CD14-positive monocyte (primary cell): ENCODE measurements around the gene PFKP. TPM values are rescaled to one million over a fixed set of nuclear protein-coding genes. Genes with fewer than 3 reads are reported as not detected.

ENCODE experiments used
- DNase-seq, 3 donors: peaks; one replicate each; pipeline ENCODE4 v3.0.0-alpha.2; 2011 to 2022
- H2AFZ ChIP-seq: 2 replicates; pipeline ENCODE4 v1.6.0; 2012; ENCODE audit warnings: mild to moderate bottlenecking, low read depth, low read length, inconsistent platforms; ENCODE audit not compliant: insufficient read depth, poor library complexity, severe bottlenecking
- H3K27ac ChIP-seq, 2 donors: 1 replicate in 1 of 2; 2 replicates in 1 of 2; pipeline ENCODE4 v1.5.1; 2012 to 2013; ENCODE audit warnings: low read length in 2 of 2, control low read depth in 1 of 2, inconsistent platforms in 1 of 2, low read depth in 1 of 2, mild to moderate bottlenecking in 1 of 2
- H3K27me3 ChIP-seq, 2 donors: one replicate each; pipeline versions ENCODE4 v1.6.0 to v1.6.1; 2011 to 2013; ENCODE audit warnings: low read length in 2 of 2; ENCODE audit not compliant: control insufficient read depth in 2 of 2, insufficient read depth in 2 of 2
- H3K36me3 ChIP-seq, 2 donors: replicated peaks in 1 of 2; 1 replicate in 1 of 2; 2 replicates in 1 of 2; pipeline versions ENCODE4 v1.5.1 to v1.6.1; 2012 to 2013; ENCODE audit warnings: low read length in 2 of 2, control low read depth in 1 of 2, inconsistent platforms in 1 of 2, mild to moderate bottlenecking in 1 of 2; ENCODE audit not compliant: insufficient read depth in 2 of 2, control insufficient read depth in 1 of 2
- H3K4me1 ChIP-seq, 2 donors: 1 replicate in 1 of 2; 2 replicates in 1 of 2; pipeline versions ENCODE4 v1.5.1 to v1.6.1; 2012 to 2013; ENCODE audit warnings: low read length in 2 of 2, control low read depth in 1 of 2, inconsistent platforms in 1 of 2, mild to moderate bottlenecking in 1 of 2, moderate library complexity in 1 of 2; ENCODE audit not compliant: insufficient read depth in 2 of 2, control insufficient read depth in 1 of 2
- H3K4me2 ChIP-seq: replicated peaks from 2 replicates; pipeline ENCODE3; 2012; ENCODE audit warnings: low read length, moderate library complexity, mild to moderate bottlenecking; ENCODE audit not compliant: poor library complexity, severe bottlenecking; ENCODE audit errors: extremely low read depth
- H3K4me3 ChIP-seq, 3 experiments: fragments of 200-600 bp in 1 of 3; sonication (generic) in 1 of 3; replicated peaks in 1 of 3; 1 replicate in 2 of 3; 2 replicates in 1 of 3; pipeline ENCODE4 v1.5.1; 2011 to 2013; ENCODE audit warnings: low read length in 3 of 3, mild to moderate bottlenecking in 3 of 3, control low read depth in 2 of 3, low read depth in 2 of 3, inconsistent platforms in 1 of 3, moderate library complexity in 1 of 3
- H3K79me2 ChIP-seq: 2 replicates; pipeline ENCODE4 v1.6.0; 2012; ENCODE audit warnings: mild to moderate bottlenecking, control low read depth, inconsistent platforms, low read length, moderate library complexity; ENCODE audit not compliant: insufficient read depth
- H3K9ac ChIP-seq: 2 replicates; pipeline ENCODE4 v1.6.0; 2017; ENCODE audit warnings: low read length, mild to moderate bottlenecking; ENCODE audit not compliant: insufficient read depth, poor library complexity, severe bottlenecking
- H3K9me3 ChIP-seq, 2 donors: replicated peaks in 1 of 2; 1 replicate in 1 of 2; 2 replicates in 1 of 2; pipeline versions ENCODE4 v1.5.1 to v1.6.1; 2012 to 2013; ENCODE audit warnings: low read length in 2 of 2, control low read depth in 1 of 2; ENCODE audit not compliant: control insufficient read depth in 1 of 2, insufficient read depth in 1 of 2
- H4K20me1 ChIP-seq: 2 replicates; pipeline ENCODE4 v1.6.0; 2012; ENCODE audit warnings: mild to moderate bottlenecking, low read length, control low read depth, moderate library complexity; ENCODE audit not compliant: insufficient read depth
- H3K27ac Mint-ChIP-seq, 7 donors: one replicate each; pipeline ENCODE4 v1.8.0; 2020; ENCODE audit warnings: mild to moderate bottlenecking in 7 of 7, mixed read lengths in 7 of 7, moderate library complexity in 6 of 7, inconsistent platforms in 2 of 7
- H3K27me3 Mint-ChIP-seq, 3 donors: one replicate each; pipeline ENCODE4 v1.8.0; 2021 to 2022; ENCODE audit warnings: low read depth in 3 of 3, mild to moderate bottlenecking in 3 of 3, mixed read lengths in 3 of 3, moderate library complexity in 3 of 3, inconsistent platforms in 1 of 3
- H3K36me3 Mint-ChIP-seq, 2 donors: one replicate each; pipeline ENCODE4 v1.8.0; 2020; ENCODE audit warnings: mixed read lengths in 2 of 2, inconsistent platforms in 1 of 2, mild to moderate bottlenecking in 1 of 2
- H3K4me1 Mint-ChIP-seq: one replicate; pipeline ENCODE4 v1.8.0; 2020; ENCODE audit warnings: mild to moderate bottlenecking, mixed read lengths
- H3K4me3 Mint-ChIP-seq, 2 donors: one replicate each; pipeline ENCODE4 v1.8.0; 2020; ENCODE audit warnings: mild to moderate bottlenecking in 2 of 2, mixed read lengths in 2 of 2, moderate library complexity in 1 of 2
- H3K9me3 Mint-ChIP-seq, 7 donors: one replicate each; pipeline ENCODE4 v1.8.0; 2020 to 2022; ENCODE audit warnings: mixed read lengths in 7 of 7, mild to moderate bottlenecking in 6 of 7, moderate library complexity in 6 of 7, inconsistent platforms in 2 of 7
- WGBS: methylation state at CpG from one replicate; pipeline ENCODE4 v1.1.5; 2013; ENCODE audit warnings: missing lambda C conversion rate; ENCODE audit not compliant: insufficient coverage; 5-methylcytosine and 5-hydroxymethylcytosine counted together
- intact Hi-C, 2 donors: fragments of 100-400 bp; cut with micrococcal nuclease; formaldehyde crosslinking; loops; one replicate each; pipeline versions ENCODE4 v1.15.0 to v1.15.1; 2023
- polyA plus RNA-seq, 3 donors: library from polyadenylated mRNA; depleted of rRNA in 1 of 3; unstranded in 2 of 3; stranded (reverse) in 1 of 3; fragments of 300-500 nt in 2 of 3; fragments of >200 nt in 1 of 3; fragmentation: Illumina TruSeq in 2 of 3; gene quantifications; 1 replicate in 2 of 3; 2 replicates in 1 of 3; pipeline ENCODE4 v1.2.3, GENCODE V29; 2012 to 2021
- TF ChIP-seq, protein P1 (sequence below): fragments of 200-600 bp; IDR thresholded peaks from one replicate; pipeline ENCODE4 v1.8.0; 2022; ENCODE audit warnings: antibody characterized with exemption, mild to moderate bottlenecking

Gene PFKP
- polyA plus RNA-seq, 3 donors, result 6.5 to 14.2 (median 8.1) TPM

DNA sequence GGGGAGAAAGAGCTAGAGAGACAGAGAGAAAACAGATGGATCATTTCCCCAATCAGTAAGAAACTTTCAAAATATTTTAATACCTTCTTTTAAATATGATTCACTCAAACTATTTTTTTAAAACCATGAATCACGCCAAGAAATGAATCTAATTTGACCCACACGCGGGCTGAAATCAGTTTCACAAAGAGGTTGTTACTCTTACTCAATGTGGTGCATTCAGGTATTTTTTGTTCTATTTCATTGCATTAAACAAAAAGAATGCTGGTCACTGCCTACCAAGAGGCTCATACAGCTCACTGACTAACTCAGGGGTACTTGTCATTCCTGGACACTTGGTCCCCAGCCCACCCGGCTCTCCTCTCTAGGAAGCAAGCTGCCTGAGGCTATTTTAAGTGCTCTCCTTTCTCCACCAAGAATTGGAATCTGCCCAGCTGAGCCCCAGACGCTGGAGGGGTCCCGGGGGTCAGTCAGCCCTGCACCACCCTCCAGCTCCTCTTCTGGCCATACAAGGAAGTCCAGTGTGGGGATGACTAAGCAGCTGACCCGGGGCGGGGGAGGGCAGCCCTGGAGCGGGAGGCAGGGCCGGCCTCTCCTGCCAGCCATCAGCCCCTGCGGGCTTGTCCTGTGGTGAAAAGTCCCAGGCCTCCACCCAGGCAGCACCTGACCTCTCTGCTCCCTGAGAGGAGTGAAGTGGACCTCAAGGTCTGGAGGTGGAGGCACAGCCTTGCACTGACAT lies 21.7 kb upstream of the PFKP start:
- H3K4me1 Mint-ChIP-seq, result peaks cover 6% of the 10 kb centered on the region
- 53% methylated on average over 6 of the region's 11 CpGs for WGBS
- H3K27me3 Mint-ChIP-seq, result peaks cover 10 to 16% (median 11%) of the 10 kb centered on the region in 3 donors
- Histone ChIP-seq H3K9ac (peak overlapping the region; percentile 8), H3K4me1 (peaks cover 5 to 11% of the 10 kb centered on the region in 2 donors), H3K4me3 (no peak overlapping the region), H3K36me3 (no peaks in the 10 kb centered on the region), H3K27ac (no peak overlapping the region), H2AFZ (peak overlapping the region; percentile 21), H4K20me1 (no peaks in the 10 kb centered on the region), H3K27me3 (no peaks in the 10 kb centered on the region), H3K79me2 (no peaks in the 10 kb centered on the region), H3K4me2 (no peak overlapping the region), H3K9me3 (no peaks in the 10 kb centered on the region)
- no peak for DNase-seq
- H3K9me3 Mint-ChIP-seq, result peaks cover 0 to 2% (median 0%) of the 10 kb centered on the region in 7 donors
- H3K36me3 Mint-ChIP-seq, result no peaks in the 10 kb centered on the region
- intact Hi-C loops, result loop anchor here (2.0 to 5.0 kb wide), 2 partner anchors 207 to 213 kb away; no protein-coding TSS in a partner anchor
- TF ChIP-seq, protein P1, sequence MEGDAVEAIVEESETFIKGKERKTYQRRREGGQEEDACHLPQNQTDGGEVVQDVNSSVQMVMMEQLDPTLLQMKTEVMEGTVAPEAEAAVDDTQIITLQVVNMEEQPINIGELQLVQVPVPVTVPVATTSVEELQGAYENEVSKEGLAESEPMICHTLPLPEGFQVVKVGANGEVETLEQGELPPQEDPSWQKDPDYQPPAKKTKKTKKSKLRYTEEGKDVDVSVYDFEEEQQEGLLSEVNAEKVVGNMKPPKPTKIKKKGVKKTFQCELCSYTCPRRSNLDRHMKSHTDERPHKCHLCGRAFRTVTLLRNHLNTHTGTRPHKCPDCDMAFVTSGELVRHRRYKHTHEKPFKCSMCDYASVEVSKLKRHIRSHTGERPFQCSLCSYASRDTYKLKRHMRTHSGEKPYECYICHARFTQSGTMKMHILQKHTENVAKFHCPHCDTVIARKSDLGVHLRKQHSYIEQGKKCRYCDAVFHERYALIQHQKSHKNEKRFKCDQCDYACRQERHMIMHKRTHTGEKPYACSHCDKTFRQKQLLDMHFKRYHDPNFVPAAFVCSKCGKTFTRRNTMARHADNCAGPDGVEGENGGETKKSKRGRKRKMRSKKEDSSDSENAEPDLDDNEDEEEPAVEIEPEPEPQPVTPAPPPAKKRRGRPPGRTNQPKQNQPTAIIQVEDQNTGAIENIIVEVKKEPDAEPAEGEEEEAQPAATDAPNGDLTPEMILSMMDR, result no peak
- peak overlapping the region in 1 of 7 donors; percentile 68 for H3K27ac Mint-ChIP-seq
- H3K4me3 Mint-ChIP-seq, result no peak overlapping the region

- Mint-ChIP-seq H3K27me3 (peaks cover 9 to 16% (median 11%) of the 10 kb centered on the region in 3 donors), H3K4me1 (peaks cover 4% of the 10 kb centered on the region), H3K9me3 (no peaks in the 10 kb centered on the region), H3K27ac (no peak overlapping the region), H3K36me3 (no peaks in the 10 kb centered on the region), H3K4me3 (no peak overlapping the region)
- no peak for DNase-seq
- Histone ChIP-seq H4K20me1 (no peaks in the 10 kb centered on the region), H3K36me3 (no peaks in the 10 kb centered on the region), H3K27ac (no peak overlapping the region), H3K4me3 (no peak overlapping the region), H3K4me2 (no peak overlapping the region), H3K79me2 (no peaks in the 10 kb centered on the region), H3K9ac (peak overlapping the region; percentile 8), H3K9me3 (no peaks in the 10 kb centered on the region), H3K4me1 (peaks cover 5 to 7% of the 10 kb centered on the region in 2 donors), H3K27me3 (no peaks in the 10 kb centered on the region), H2AFZ (peak overlapping the region; percentile 21)
- intact Hi-C loops, result loop anchor here in 1 of 2 donors (5.0 kb wide), 1 partner anchor 214 kb away; no protein-coding TSS in a partner anchor
- TF ChIP-seq, protein P1, result no peak
- WGBS, result 89% methylated on average over 6 of the region's 6 CpGs
Measured at GRCh38 chr10:3046210-3046779, 21.1 kb upstream of the PFKP start.
